Cardiac muscle cell (in vitro differentiated cells and primary cell): ENCODE measurements around the gene CD82. TPM values are rescaled to one million over a fixed set of nuclear protein-coding genes. Genes with fewer than 3 reads are reported as not detected.

Experiments
- DNase-seq, 2 donors: peaks; one replicate each; pipeline versions ENCODE4 v3.0.0 to v3.0.0-alpha.2; 2010 to 2017; ENCODE audit warnings: low read depth in 1 of 2, low spot score in 1 of 2
- H3K27ac ChIP-seq: fragments of 200-600 bp; sonication (generic); 2 replicates; pipeline ENCODE4 v1.5.1; 2016
- H3K27me3 ChIP-seq: fragments of 200-600 bp; sonication (generic); 2 replicates; pipeline ENCODE4 v1.6.0; 2016; ENCODE audit warnings: control low read depth
- H3K36me3 ChIP-seq: fragments of 200-600 bp; sonication (generic); 2 replicates; pipeline ENCODE4 v1.5.1; 2016; ENCODE audit warnings: control low read depth
- H3K4me1 ChIP-seq: fragments of 200-600 bp; sonication (generic); 2 replicates; pipeline ENCODE4 v1.8.1; 2017; ENCODE audit warnings: low read depth, mild to moderate bottlenecking, mixed run types
- H3K4me3 ChIP-seq: fragments of 200-600 bp; sonication (generic); 2 replicates; pipeline ENCODE4 v1.5.1; 2016; ENCODE audit warnings: mild to moderate bottlenecking
- H3K9me3 ChIP-seq: fragments of 200-600 bp; sonication (generic); 2 replicates; pipeline ENCODE4 v1.5.1; 2017; ENCODE audit warnings: low read depth, mild to moderate bottlenecking, control low read depth
- CTCF ChIP-seq: IDR thresholded peaks from 2 replicates; pipeline ENCODE4 v1.5.1; 2012; ENCODE audit warnings: low read depth, mild to moderate bottlenecking, low read length
- polyA plus RNA-seq: library from polyadenylated mRNA; unstranded; fragments of >200 nt; fragmentation: Nextera tagmentation; extraction: Ambion mirVana; gene quantifications from 2 replicates; pipeline ENCODE4 v1.2.1, GENCODE V29; 2016
- total RNA-seq: library from RNA; depleted of rRNA; stranded (reverse); fragments of >200 nt; gene quantifications from 2 replicates; pipeline ENCODE4 v1.2.3, GENCODE V29; 2016

CD82 gene
- total and polyA plus RNA-seq, 2 experiments from 2014 or later, result 14.8 to 33.9 TPM

- H3K27me3 ChIP-seq, result no peaks in the 10 kb centered on the region
- no peak overlapping the region for H3K4me3 ChIP-seq
- no peaks in the 10 kb centered on the region for H3K4me1 ChIP-seq
- H3K9me3 ChIP-seq, result no peaks in the 10 kb centered on the region
- H3K36me3 ChIP-seq, result no peaks in the 10 kb centered on the region
- H3K27ac ChIP-seq, result no peak overlapping the region
- no peak for TF ChIP-seq CTCF
- no peak for DNase-seq
These were observed 57.3 kb downstream of the CD82 start for GRCh38 chr11:44622721-44623258.

GRCh38 chr11:44623341-44623730, 57.9 kb downstream of the CD82 start:
- no peak overlapping the region for H3K27ac ChIP-seq
- no peak overlapping the region for H3K4me3 ChIP-seq
- H3K36me3 ChIP-seq, result no peaks in the 10 kb centered on the region
- DNase-seq, result no peak
- H3K9me3 ChIP-seq, result no peaks in the 10 kb centered on the region
- H3K27me3 ChIP-seq, result no peaks in the 10 kb centered on the region
- no peak for TF ChIP-seq CTCF
- no peaks in the 10 kb centered on the region for H3K4me1 ChIP-seq

DNA sequence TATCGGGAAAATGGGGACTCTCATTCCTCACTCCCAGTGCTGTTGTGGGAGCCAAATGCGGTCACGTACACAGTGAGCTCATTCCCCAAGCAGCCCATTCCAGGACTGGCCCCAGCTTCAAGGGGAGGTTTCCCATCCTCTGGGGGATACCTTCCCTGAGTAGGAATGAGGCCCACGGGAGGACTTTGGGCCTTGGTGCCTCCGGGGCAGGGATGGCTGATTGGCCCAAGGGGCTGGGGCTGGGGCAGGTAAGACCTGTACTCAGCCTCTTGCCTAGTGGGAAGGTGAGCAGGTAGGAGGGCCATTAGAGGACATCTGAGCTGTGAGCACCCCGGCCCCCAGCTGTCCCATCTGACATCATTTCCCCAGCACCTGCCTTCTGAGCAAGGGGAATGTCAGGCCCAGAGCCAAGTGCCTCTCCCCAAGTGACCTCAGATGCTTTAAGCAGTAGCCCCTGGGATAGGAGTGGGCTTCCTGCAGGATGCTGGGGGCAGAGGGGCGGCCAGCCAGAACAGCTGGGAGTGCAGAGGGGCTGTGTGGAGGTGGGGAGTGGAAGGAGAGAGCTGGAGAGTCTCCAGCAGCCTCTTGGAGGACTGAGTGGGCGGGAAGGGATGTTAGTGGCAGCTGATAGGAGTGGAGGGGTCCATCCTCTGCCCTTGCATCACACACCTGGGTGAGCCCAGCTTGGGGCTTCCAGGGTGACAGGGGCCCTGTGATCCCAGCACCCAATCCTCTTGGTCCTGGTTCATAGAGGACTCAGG, 58.4 kb downstream of the CD82 start:
- peak in 1 of 2 donors; percentile 67 for DNase-seq
- Histone ChIP-seq H3K27ac (no peak overlapping the region), H3K4me3 (no peak overlapping the region), H3K9me3 (no peaks in the 10 kb centered on the region), H3K27me3 (no peaks in the 10 kb centered on the region), H3K36me3 (no peaks in the 10 kb centered on the region), H3K4me1 (no peaks in the 10 kb centered on the region)
- TF ChIP-seq CTCF, result no peak

GRCh38 chr11:44624761-44625221, 59.3 kb downstream of the CD82 start:
- Histone ChIP-seq H3K36me3 (no peaks in the 10 kb centered on the region), H3K27me3 (no peaks in the 10 kb centered on the region), H3K4me1 (no peaks in the 10 kb centered on the region), H3K4me3 (no peak overlapping the region), H3K27ac (no peak overlapping the region), H3K9me3 (no peaks in the 10 kb centered on the region)
- TF ChIP-seq CTCF, result no peak
- no peak for DNase-seq

DNA sequence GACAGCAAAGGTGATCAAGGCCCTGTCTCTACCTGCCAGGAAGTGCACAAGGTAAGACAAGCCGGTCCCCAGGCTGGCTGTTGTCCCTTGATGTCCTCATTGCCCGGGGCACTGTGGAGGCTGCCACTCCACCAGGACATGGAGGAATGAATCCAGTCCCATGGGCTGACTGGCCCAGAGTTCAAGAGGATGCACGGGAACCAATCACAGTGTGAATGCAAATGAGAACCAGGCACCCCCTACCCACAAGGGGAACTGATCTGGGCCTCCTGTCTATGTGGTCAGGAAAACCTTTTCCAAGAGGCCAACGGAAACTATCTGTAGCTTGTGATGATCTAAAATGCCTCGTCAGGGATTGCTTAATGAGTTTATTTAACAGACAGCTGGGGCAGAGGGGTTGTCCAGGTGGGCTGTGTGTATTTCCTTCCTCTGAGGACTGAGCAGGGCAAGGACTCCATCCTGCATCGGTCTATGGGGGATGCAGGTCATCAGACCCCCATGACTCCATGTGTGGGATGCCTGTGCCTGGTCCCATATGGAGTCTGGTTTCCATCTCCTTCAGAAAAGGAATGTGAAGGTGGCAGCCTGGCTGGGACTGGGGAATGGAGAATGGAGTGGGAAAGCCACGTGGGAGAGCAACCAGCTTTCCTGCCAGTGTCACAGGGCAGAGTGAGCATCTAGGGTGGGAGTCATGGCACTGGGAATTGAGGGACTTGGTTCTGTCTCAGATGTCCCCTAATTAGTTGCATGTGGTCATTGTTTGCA, 60.5 kb downstream of the CD82 start:
- Histone ChIP-seq H3K27me3 (no peaks in the 10 kb centered on the region), H3K27ac (no peak overlapping the region), H3K9me3 (no peaks in the 10 kb centered on the region), H3K36me3 (no peaks in the 10 kb centered on the region), H3K4me3 (no peak overlapping the region), H3K4me1 (no peaks in the 10 kb centered on the region)
- no peak for DNase-seq
- no peak for TF ChIP-seq CTCF
